ENCODE data around the gene PHF21A. TPM values are rescaled to one million over a fixed set of nuclear protein-coding genes. Genes with fewer than 3 reads are reported as not detected.
A peak's percentile ranks its signal among the peaks of the same experiment; 100 is the strongest.
"Not testable (repeated sequence)": the region's sequence is repeated elsewhere in the genome, so short reads cannot be mapped to it uniquely, and the experiment has no call there.

PHF21A gene
- total and polyA plus RNA-seq, 7 donors, result 4.1 to 21.3 (median 17.2) TPM

GRCh38 chr11:46120346-46121300 is 631 bp downstream of the PHF21A start:
- H3K9me3 ChIP-seq, result no peaks in the 10 kb centered on the region
- H3K27me3 ChIP-seq (ENCODE audit: insufficient read depth in 3 of 3, low read length in 2 of 3), result no peaks in the 10 kb centered on the region
- ATAC-seq, result peak; percentile 75 to 84 (median 76)
- WGBS, 3 donors, result 0 to 1% (median 1%) methylated on average over 14 to 29 of the region's 29 CpGs
- intact Hi-C loops (cut with DNase I), result loop anchor here in 1 of 2 donors (10.0 kb wide), 1 partner anchor 214 kb away; no protein-coding TSS in a partner anchor
- H3K4me3 ChIP-seq, result peak overlapping the region; percentile 78
- TF ChIP-seq, protein P1, sequence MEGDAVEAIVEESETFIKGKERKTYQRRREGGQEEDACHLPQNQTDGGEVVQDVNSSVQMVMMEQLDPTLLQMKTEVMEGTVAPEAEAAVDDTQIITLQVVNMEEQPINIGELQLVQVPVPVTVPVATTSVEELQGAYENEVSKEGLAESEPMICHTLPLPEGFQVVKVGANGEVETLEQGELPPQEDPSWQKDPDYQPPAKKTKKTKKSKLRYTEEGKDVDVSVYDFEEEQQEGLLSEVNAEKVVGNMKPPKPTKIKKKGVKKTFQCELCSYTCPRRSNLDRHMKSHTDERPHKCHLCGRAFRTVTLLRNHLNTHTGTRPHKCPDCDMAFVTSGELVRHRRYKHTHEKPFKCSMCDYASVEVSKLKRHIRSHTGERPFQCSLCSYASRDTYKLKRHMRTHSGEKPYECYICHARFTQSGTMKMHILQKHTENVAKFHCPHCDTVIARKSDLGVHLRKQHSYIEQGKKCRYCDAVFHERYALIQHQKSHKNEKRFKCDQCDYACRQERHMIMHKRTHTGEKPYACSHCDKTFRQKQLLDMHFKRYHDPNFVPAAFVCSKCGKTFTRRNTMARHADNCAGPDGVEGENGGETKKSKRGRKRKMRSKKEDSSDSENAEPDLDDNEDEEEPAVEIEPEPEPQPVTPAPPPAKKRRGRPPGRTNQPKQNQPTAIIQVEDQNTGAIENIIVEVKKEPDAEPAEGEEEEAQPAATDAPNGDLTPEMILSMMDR (IDR thresholded peaks at IDR 0.05), result no peak
- H3K4me1 ChIP-seq, result peaks cover 40% of the 10 kb centered on the region
- H3K27ac ChIP-seq, result peak overlapping the region; percentile 87
- no peaks in the 10 kb centered on the region for H3K36me3 ChIP-seq (ENCODE audit: insufficient read depth in 1 of 2, low read depth in 1 of 2)
- DNase-seq, result peak; percentile 51 to 68

GRCh38 chr11:46119352-46120216 is 1.7 kb downstream of the PHF21A start:
- ATAC-seq, result peak in 2 of 4 donors; percentile 6 to 17
- Histone ChIP-seq H3K4me3 (peak overlapping the region; percentile 78), H3K36me3 (ENCODE audit: insufficient read depth in 1 of 2, low read depth in 1 of 2) (no peaks in the 10 kb centered on the region), H3K9me3 (no peaks in the 10 kb centered on the region), H3K27ac (peak overlapping the region; percentile 87), H3K4me1 (peaks cover 51% of the 10 kb centered on the region), H3K27me3 (ENCODE audit: insufficient read depth in 3 of 3, low read length in 2 of 3) (no peaks in the 10 kb centered on the region)
- 0 to 2% (median 1%) methylated on average over 26 to 56 of the region's 56 CpGs for WGBS, 3 donors
- intact Hi-C loops (cut with DNase I), result loop anchor here (5.0 to 10.0 kb wide), 2 partner anchors 47 to 215 kb away; no protein-coding TSS in a partner anchor
- TF ChIP-seq, protein P1 (IDR thresholded peaks at IDR 0.05), result no peak
- peak; percentile 48 to 64 for DNase-seq

GRCh38 chr11:46118702-46119351 is 2.4 kb downstream of the PHF21A start:
- intact Hi-C loops (cut with DNase I), result loop anchor here in 1 of 2 donors (5.0 kb wide), 1 partner anchor 47 kb away; no protein-coding TSS in a partner anchor
- peaks cover 54% of the 10 kb centered on the region for H3K4me1 ChIP-seq

GRCh38 chr11:46117842-46118241 is 3.4 kb downstream of the PHF21A start:
- peaks cover 58% of the 10 kb centered on the region for H3K4me1 ChIP-seq
- no peaks in the 10 kb centered on the region for H3K36me3 ChIP-seq (ENCODE audit: insufficient read depth in 1 of 2, low read depth in 1 of 2)
- ATAC-seq, result no peak
- TF ChIP-seq, protein P1 (IDR thresholded peaks at IDR 0.05), result no peak
- intact Hi-C loops (cut with DNase I), result loop anchor here in 1 of 2 donors (5.0 kb wide), 1 partner anchor 46 kb away; no protein-coding TSS in a partner anchor
- no peak for DNase-seq
- peak overlapping the region; percentile 78 for H3K4me3 ChIP-seq
- peak overlapping the region; percentile 87 for H3K27ac ChIP-seq
- no peaks in the 10 kb centered on the region for H3K9me3 ChIP-seq
- no peaks in the 10 kb centered on the region for H3K27me3 ChIP-seq (ENCODE audit: insufficient read depth in 3 of 3, low read length in 2 of 3)

More at GRCh38 chr11:46118702-46119351, 2.4 kb downstream of the PHF21A start:
- Histone ChIP-seq H3K36me3 (ENCODE audit: insufficient read depth in 1 of 2, low read depth in 1 of 2) (no peaks in the 10 kb centered on the region), H3K27me3 (ENCODE audit: insufficient read depth in 3 of 3, low read length in 2 of 3) (no peaks in the 10 kb centered on the region), H3K4me3 (peak overlapping the region; percentile 78), H3K9me3 (no peaks in the 10 kb centered on the region), H3K27ac (peak overlapping the region; percentile 87)
- no peak for ATAC-seq
- WGBS, 3 donors, result 26 to 31% (median 27%) methylated on average over 6 of the region's 6 CpGs
- TF ChIP-seq, protein P1 (IDR thresholded peaks at IDR 0.05), result no peak
- DNase-seq, result no peak

DNA sequence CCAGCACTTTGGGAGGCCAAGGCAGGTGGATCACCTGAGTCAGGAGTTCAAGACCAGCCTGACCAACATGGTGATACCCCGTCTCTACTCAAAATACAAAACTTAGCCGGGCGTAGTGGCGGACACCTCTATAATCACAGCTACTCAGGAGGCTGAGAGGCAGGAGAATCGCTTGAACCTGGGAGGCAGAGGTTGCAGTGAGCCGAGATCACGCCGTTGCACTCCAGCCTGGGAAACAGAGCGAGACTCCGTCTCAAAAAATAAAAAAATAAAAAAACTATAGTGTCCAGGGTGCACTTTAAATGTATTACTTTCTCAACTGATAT is 4.6 kb downstream of the PHF21A start:
- not testable (repeated sequence) for H3K9me3 ChIP-seq; H3K4me3 ChIP-seq; DNase-seq; H3K27ac ChIP-seq; ATAC-seq; H3K36me3 ChIP-seq (ENCODE audit: insufficient read depth in 1 of 2, low read depth in 1 of 2); H3K27me3 ChIP-seq (ENCODE audit: insufficient read depth in 3 of 3, low read length in 2 of 3)
- H3K4me1 ChIP-seq, result peaks cover 59% of the 10 kb centered on the region
- intact Hi-C loops (cut with DNase I), result loop anchor here in 1 of 2 donors (5.0 kb wide), 1 partner anchor 44 kb away; no protein-coding TSS in a partner anchor
- 82 to 89% (median 84%) methylated on average over 10 of the region's 10 CpGs for WGBS, 3 donors

Measured in psoas muscle (tissue), 8 donors.